ENCODE results near the gene NDOR1. TPM values are rescaled to one million over a fixed set of nuclear protein-coding genes. Genes with fewer than 3 reads are reported as not detected.

NDOR1 gene
- total and polyA plus RNA-seq, 2 of the 8 experiments (the other 6 are each of a cell fraction or from before 2014, with no cell fraction given): 25.7 to 32.3 TPM

DNA sequence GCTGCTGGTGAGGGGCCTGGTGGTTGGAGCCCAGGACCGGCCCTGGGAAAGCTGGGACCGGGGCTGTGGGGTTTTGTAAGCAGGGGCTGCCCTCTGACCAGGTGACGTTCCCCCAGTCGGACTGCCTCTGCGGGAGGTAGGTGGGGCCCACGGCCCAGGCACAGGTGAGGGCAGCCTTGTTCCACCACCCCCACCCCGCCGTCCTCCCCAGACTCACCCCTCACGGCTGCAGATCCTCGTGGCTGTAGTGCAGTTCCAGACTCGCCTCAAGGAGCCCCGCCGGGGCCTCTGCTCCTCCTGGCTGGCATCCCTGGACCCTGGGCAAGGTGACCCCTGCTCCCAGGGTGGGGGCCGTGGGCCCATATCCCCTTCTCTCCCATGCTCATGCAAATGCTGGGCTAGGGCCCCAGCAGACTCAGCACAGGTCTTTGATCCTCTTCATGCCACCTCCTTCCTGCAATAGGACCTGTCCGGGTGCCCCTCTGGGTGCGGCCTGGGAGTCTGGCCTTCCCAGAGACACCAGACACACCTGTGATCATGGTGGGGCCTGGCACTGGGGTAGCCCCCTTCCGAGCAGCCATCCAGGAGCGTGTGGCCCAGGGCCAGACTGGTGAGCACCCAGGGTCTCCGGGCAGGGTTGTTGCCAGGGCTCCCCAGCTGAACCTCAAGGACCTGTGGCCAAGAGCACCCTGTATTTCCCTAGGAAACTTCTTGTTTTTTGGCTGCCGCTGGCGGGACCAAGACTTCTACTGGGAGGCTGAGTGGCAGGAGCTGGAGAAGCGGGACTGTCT lies 9.9 kb downstream of the NDOR1 start (continued):
- TF ChIP-seq, protein P1, sequence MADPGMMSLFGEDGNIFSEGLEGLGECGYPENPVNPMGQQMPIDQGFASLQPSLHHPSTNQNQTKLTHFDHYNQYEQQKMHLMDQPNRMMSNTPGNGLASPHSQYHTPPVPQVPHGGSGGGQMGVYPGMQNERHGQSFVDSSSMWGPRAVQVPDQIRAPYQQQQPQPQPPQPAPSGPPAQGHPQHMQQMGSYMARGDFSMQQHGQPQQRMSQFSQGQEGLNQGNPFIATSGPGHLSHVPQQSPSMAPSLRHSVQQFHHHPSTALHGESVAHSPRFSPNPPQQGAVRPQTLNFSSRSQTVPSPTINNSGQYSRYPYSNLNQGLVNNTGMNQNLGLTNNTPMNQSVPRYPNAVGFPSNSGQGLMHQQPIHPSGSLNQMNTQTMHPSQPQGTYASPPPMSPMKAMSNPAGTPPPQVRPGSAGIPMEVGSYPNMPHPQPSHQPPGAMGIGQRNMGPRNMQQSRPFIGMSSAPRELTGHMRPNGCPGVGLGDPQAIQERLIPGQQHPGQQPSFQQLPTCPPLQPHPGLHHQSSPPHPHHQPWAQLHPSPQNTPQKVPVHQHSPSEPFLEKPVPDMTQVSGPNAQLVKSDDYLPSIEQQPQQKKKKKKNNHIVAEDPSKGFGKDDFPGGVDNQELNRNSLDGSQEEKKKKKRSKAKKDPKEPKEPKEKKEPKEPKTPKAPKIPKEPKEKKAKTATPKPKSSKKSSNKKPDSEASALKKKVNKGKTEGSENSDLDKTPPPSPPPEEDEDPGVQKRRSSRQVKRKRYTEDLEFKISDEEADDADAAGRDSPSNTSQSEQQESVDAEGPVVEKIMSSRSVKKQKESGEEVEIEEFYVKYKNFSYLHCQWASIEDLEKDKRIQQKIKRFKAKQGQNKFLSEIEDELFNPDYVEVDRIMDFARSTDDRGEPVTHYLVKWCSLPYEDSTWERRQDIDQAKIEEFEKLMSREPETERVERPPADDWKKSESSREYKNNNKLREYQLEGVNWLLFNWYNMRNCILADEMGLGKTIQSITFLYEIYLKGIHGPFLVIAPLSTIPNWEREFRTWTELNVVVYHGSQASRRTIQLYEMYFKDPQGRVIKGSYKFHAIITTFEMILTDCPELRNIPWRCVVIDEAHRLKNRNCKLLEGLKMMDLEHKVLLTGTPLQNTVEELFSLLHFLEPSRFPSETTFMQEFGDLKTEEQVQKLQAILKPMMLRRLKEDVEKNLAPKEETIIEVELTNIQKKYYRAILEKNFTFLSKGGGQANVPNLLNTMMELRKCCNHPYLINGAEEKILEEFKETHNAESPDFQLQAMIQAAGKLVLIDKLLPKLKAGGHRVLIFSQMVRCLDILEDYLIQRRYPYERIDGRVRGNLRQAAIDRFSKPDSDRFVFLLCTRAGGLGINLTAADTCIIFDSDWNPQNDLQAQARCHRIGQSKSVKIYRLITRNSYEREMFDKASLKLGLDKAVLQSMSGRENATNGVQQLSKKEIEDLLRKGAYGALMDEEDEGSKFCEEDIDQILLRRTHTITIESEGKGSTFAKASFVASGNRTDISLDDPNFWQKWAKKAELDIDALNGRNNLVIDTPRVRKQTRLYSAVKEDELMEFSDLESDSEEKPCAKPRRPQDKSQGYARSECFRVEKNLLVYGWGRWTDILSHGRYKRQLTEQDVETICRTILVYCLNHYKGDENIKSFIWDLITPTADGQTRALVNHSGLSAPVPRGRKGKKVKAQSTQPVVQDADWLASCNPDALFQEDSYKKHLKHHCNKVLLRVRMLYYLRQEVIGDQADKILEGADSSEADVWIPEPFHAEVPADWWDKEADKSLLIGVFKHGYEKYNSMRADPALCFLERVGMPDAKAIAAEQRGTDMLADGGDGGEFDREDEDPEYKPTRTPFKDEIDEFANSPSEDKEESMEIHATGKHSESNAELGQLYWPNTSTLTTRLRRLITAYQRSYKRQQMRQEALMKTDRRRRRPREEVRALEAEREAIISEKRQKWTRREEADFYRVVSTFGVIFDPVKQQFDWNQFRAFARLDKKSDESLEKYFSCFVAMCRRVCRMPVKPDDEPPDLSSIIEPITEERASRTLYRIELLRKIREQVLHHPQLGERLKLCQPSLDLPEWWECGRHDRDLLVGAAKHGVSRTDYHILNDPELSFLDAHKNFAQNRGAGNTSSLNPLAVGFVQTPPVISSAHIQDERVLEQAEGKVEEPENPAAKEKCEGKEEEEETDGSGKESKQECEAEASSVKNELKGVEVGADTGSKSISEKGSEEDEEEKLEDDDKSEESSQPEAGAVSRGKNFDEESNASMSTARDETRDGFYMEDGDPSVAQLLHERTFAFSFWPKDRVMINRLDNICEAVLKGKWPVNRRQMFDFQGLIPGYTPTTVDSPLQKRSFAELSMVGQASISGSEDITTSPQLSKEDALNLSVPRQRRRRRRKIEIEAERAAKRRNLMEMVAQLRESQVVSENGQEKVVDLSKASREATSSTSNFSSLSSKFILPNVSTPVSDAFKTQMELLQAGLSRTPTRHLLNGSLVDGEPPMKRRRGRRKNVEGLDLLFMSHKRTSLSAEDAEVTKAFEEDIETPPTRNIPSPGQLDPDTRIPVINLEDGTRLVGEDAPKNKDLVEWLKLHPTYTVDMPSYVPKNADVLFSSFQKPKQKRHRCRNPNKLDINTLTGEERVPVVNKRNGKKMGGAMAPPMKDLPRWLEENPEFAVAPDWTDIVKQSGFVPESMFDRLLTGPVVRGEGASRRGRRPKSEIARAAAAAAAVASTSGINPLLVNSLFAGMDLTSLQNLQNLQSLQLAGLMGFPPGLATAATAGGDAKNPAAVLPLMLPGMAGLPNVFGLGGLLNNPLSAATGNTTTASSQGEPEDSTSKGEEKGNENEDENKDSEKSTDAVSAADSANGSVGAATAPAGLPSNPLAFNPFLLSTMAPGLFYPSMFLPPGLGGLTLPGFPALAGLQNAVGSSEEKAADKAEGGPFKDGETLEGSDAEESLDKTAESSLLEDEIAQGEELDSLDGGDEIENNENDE (IDR thresholded peaks at IDR 0.05; ENCODE audit: insufficient replicate concordance, low read length): no peak
- TF ChIP-seq BCL11A (IDR thresholded peaks at IDR 0.05; ENCODE audit: low read depth in 2 of 2, low read length in 2 of 2) (no peak), BRCA1 (IDR thresholded peaks at IDR 0.05; ENCODE audit: low read depth, low read length) (no peak)

Data from H1 (cell line).